T-helper 1 cell treated with Interleukin-12 subunit alpha and Interleukin-12 subunit beta and Interleukin-4 antibody, amounts not matched to agents 30 μg/mL and 1 μg/mL, for 36 hours (primary cell): Measurements from ENCODE around the gene BARX1.
"Not testable (repeated sequence)": the region's sequence is repeated elsewhere in the genome, so short reads cannot be mapped to it uniquely, and the experiment has no call there.

ENCODE experiments used
- H3K27ac Mint-ChIP-seq: one replicate; pipeline ENCODE4 v1.8.0; 2021; ENCODE audit warnings: mild to moderate bottlenecking, mixed read lengths
- H3K27me3 Mint-ChIP-seq: one replicate; pipeline ENCODE4 v1.8.0; 2021; ENCODE audit warnings: low read depth, mixed read lengths
- H3K36me3 Mint-ChIP-seq: one replicate; pipeline ENCODE4 v1.8.0; 2021; ENCODE audit warnings: low read depth, mixed read lengths
- H3K4me1 Mint-ChIP-seq: one replicate; pipeline ENCODE4 v1.8.0; 2021; ENCODE audit warnings: low read depth, mixed read lengths
- H3K4me3 Mint-ChIP-seq: one replicate; pipeline ENCODE4 v1.8.0; 2021; ENCODE audit warnings: mild to moderate bottlenecking, moderate library complexity, mixed read lengths
- H3K9me3 Mint-ChIP-seq: one replicate; pipeline ENCODE4 v1.8.0; 2021; ENCODE audit warnings: mixed read lengths

Gene BARX1

GRCh38 chr9:93976081-93976480 lies 20.9 kb upstream of the BARX1 start:
- Mint-ChIP-seq H3K4me1 (no peaks in the 10 kb centered on the region), H3K27ac (no peak overlapping the region), H3K27me3 (peaks cover 7% of the 10 kb centered on the region), H3K4me3 (no peak overlapping the region), H3K36me3 (no peaks in the 10 kb centered on the region), H3K9me3 (peaks cover 7% of the 10 kb centered on the region)

- Mint-ChIP-seq H3K4me3 (no peak overlapping the region), H3K27ac (no peak overlapping the region), H3K9me3 (peaks cover 7% of the 10 kb centered on the region), H3K27me3 (peaks cover 8% of the 10 kb centered on the region), H3K36me3 (no peaks in the 10 kb centered on the region), H3K4me1 (no peaks in the 10 kb centered on the region)
These were observed 20.1 kb upstream of the BARX1 start for GRCh38 chr9:93975262-93975661.

- Mint-ChIP-seq H3K27ac (no peak overlapping the region), H3K4me3 (no peak overlapping the region), H3K4me1 (no peaks in the 10 kb centered on the region), H3K36me3 (no peaks in the 10 kb centered on the region), H3K9me3 (peaks cover 7% of the 10 kb centered on the region), H3K27me3 (peaks cover 8% of the 10 kb centered on the region)
These were observed 19.0 kb upstream of the BARX1 start for GRCh38 chr9:93974151-93974550.

GRCh38 chr9:93972655-93973054 lies 17.5 kb upstream of the BARX1 start:
- not testable (repeated sequence) for H3K27ac Mint-ChIP-seq, H3K4me3 Mint-ChIP-seq, H3K9me3 Mint-ChIP-seq, H3K36me3 Mint-ChIP-seq, H3K4me1 Mint-ChIP-seq, H3K27me3 Mint-ChIP-seq

- no peak overlapping the region for H3K4me3 Mint-ChIP-seq
- H3K27ac Mint-ChIP-seq, result no peak overlapping the region
- no peaks in the 10 kb centered on the region for H3K36me3 Mint-ChIP-seq
- H3K9me3 Mint-ChIP-seq, result peaks cover 7% of the 10 kb centered on the region
- H3K4me1 Mint-ChIP-seq, result no peaks in the 10 kb centered on the region
- peaks cover 12% of the 10 kb centered on the region for H3K27me3 Mint-ChIP-seq
These were observed 14.1 kb upstream of the BARX1 start for GRCh38 chr9:93969328-93969661.

- no peak overlapping the region for H3K4me3 Mint-ChIP-seq
- peaks cover 12% of the 10 kb centered on the region for H3K27me3 Mint-ChIP-seq
- H3K9me3 Mint-ChIP-seq, result peaks cover 7% of the 10 kb centered on the region
- H3K4me1 Mint-ChIP-seq, result no peaks in the 10 kb centered on the region
- no peaks in the 10 kb centered on the region for H3K36me3 Mint-ChIP-seq
- H3K27ac Mint-ChIP-seq, result no peak overlapping the region
These were observed 13.5 kb upstream of the BARX1 start for GRCh38 chr9:93968451-93969327.

- Mint-ChIP-seq H3K36me3 (no peaks in the 10 kb centered on the region), H3K27me3 (peaks cover 20% of the 10 kb centered on the region), H3K4me1 (peaks cover 8% of the 10 kb centered on the region), H3K9me3 (peaks cover under 1% of the 10 kb centered on the region), H3K27ac (no peak overlapping the region), H3K4me3 (no peak overlapping the region)
These were observed 12.1 kb upstream of the BARX1 start for GRCh38 chr9:93967020-93967803.

GRCh38 chr9:93965830-93966577 lies 10.8 kb upstream of the BARX1 start:
- peaks cover 11% of the 10 kb centered on the region for H3K4me1 Mint-ChIP-seq
- H3K36me3 Mint-ChIP-seq, result peaks cover 1% of the 10 kb centered on the region
- H3K27ac Mint-ChIP-seq, result no peak overlapping the region
- no peaks in the 10 kb centered on the region for H3K9me3 Mint-ChIP-seq
- peaks cover 25% of the 10 kb centered on the region for H3K27me3 Mint-ChIP-seq
- H3K4me3 Mint-ChIP-seq, result no peak overlapping the region

- H3K4me3 Mint-ChIP-seq, result no peak overlapping the region
- peaks cover 15% of the 10 kb centered on the region for H3K4me1 Mint-ChIP-seq
- peaks cover 38% of the 10 kb centered on the region for H3K27me3 Mint-ChIP-seq
- H3K27ac Mint-ChIP-seq, result no peak overlapping the region
- no peaks in the 10 kb centered on the region for H3K9me3 Mint-ChIP-seq
- H3K36me3 Mint-ChIP-seq, result peaks cover 1% of the 10 kb centered on the region
These were observed 9.5 kb upstream of the BARX1 start for GRCh38 chr9:93964685-93965084.

- Mint-ChIP-seq H3K4me1 (peaks cover 19% of the 10 kb centered on the region), H3K27ac (no peak overlapping the region), H3K36me3 (peaks cover 1% of the 10 kb centered on the region), H3K27me3 (peaks cover 45% of the 10 kb centered on the region), H3K4me3 (no peak overlapping the region), H3K9me3 (no peaks in the 10 kb centered on the region)
These were observed 8.8 kb upstream of the BARX1 start for GRCh38 chr9:93963969-93964368.

GRCh38 chr9:93963489-93963888 lies 8.3 kb upstream of the BARX1 start:
- not testable (repeated sequence) for H3K27ac Mint-ChIP-seq, H3K9me3 Mint-ChIP-seq, H3K36me3 Mint-ChIP-seq, H3K4me3 Mint-ChIP-seq
- peaks cover 23% of the 10 kb centered on the region for H3K4me1 Mint-ChIP-seq
- peaks cover 49% of the 10 kb centered on the region for H3K27me3 Mint-ChIP-seq

GRCh38 chr9:93962561-93963440 lies 7.6 kb upstream of the BARX1 start:
- no peaks in the 10 kb centered on the region for H3K9me3 Mint-ChIP-seq
- peaks cover 23% of the 10 kb centered on the region for H3K4me1 Mint-ChIP-seq
- no peak overlapping the region for H3K27ac Mint-ChIP-seq
- no peak overlapping the region for H3K4me3 Mint-ChIP-seq
- peaks cover 1% of the 10 kb centered on the region for H3K36me3 Mint-ChIP-seq
- peaks cover 54% of the 10 kb centered on the region for H3K27me3 Mint-ChIP-seq

- Mint-ChIP-seq H3K36me3 (peaks cover 1% of the 10 kb centered on the region), H3K27me3 (peaks cover 62% of the 10 kb centered on the region), H3K27ac (no peak overlapping the region), H3K4me3 (no peak overlapping the region), H3K9me3 (no peaks in the 10 kb centered on the region), H3K4me1 (peaks cover 23% of the 10 kb centered on the region)
These were observed 6.9 kb upstream of the BARX1 start for GRCh38 chr9:93962017-93962416.
